AG09309 (cell line): Measurements from ENCODE around the gene TACR3.
"Not testable (repeated sequence)": the region's sequence is repeated elsewhere in the genome, so short reads cannot be mapped to it uniquely, and the experiment has no call there.

Experiments used
- DNase-seq: peaks from one replicate; pipeline ENCODE4 v3.0.0-alpha.2; 2010; ENCODE audit warnings: low read depth
- H3K4me3 ChIP-seq: 2 replicates; pipeline ENCODE4 v1.5.1; 2011; ENCODE audit warnings: mild to moderate bottlenecking, low read depth, low read length, moderate library complexity; ENCODE audit not compliant: control insufficient read depth
- TF ChIP-seq, protein P1 (sequence below): IDR thresholded peaks from 2 replicates; pipeline ENCODE4 v1.5.1; 2011; ENCODE audit warnings: mild to moderate bottlenecking, low read depth, low read length, inconsistent platforms; ENCODE audit not compliant: insufficient read depth, control insufficient read depth; ENCODE audit errors: missing control alignments

TACR3 gene

DNA sequence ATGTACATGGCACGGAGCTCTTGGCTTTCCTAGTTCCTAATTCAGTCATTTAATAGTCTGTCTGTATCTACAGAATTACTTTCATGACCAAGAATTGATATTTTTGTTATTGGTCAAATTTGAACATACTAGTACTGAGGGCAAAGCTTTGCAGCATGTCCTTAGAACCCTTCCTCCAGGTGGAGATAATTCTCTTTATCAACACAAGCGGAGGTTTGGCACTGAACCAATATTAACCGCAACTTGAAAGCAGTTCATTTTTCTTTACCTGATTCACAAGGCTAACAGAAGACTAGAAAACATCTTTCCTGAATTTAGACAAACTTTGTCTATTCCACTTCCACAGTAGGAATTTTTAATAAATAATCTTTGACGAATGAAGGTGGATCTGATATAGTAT lies 73.8 kb downstream of the TACR3 start:
- no peak overlapping the region for H3K4me3 ChIP-seq
- TF ChIP-seq, protein P1, sequence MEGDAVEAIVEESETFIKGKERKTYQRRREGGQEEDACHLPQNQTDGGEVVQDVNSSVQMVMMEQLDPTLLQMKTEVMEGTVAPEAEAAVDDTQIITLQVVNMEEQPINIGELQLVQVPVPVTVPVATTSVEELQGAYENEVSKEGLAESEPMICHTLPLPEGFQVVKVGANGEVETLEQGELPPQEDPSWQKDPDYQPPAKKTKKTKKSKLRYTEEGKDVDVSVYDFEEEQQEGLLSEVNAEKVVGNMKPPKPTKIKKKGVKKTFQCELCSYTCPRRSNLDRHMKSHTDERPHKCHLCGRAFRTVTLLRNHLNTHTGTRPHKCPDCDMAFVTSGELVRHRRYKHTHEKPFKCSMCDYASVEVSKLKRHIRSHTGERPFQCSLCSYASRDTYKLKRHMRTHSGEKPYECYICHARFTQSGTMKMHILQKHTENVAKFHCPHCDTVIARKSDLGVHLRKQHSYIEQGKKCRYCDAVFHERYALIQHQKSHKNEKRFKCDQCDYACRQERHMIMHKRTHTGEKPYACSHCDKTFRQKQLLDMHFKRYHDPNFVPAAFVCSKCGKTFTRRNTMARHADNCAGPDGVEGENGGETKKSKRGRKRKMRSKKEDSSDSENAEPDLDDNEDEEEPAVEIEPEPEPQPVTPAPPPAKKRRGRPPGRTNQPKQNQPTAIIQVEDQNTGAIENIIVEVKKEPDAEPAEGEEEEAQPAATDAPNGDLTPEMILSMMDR, result no peak
- DNase-seq, result no peak

DNA sequence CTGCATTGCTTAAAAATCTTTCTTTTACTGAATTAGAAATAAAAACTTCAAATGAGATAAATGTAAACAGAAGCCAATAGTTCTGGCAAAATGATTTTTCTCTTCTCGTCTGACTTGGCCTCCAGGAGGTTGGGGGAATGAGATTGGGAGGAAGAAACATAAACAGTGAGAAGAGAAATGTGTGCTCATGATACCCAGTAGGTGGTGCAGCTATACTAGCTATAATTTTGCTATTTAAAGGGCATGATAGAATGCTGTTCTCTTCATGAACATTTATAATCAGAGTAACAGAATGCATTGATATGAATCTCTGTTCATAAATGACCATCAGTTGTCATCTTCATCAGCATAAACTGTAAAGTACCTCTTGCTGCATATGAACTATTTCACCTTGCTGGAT lies 85.5 kb downstream of the TACR3 start:
- TF ChIP-seq, protein P1, result no peak
- DNase-seq, result no peak
- H3K4me3 ChIP-seq, result no peak overlapping the region

DNA sequence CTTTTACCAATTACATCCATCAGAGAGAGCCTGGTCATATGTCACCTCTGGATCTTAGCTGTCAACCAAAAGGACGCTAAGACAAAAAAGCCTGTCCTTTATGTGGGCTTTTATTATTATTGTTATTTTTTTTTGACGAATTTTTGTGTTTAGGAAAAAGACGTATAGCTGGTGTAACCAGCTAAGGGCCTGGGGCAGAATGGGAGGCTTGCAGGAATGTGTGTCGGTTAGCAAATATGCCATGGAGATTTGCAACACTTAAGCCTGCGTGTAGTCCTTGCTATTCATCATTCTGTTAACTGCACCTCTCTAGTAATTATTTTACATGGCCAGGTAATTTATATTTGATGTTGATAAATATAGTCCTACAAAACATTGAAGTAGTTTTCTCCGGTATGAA lies 93.5 kb downstream of the TACR3 start:
- H3K4me3 ChIP-seq, result no peak overlapping the region
- DNase-seq, result no peak
- TF ChIP-seq, protein P1, result no peak

DNA sequence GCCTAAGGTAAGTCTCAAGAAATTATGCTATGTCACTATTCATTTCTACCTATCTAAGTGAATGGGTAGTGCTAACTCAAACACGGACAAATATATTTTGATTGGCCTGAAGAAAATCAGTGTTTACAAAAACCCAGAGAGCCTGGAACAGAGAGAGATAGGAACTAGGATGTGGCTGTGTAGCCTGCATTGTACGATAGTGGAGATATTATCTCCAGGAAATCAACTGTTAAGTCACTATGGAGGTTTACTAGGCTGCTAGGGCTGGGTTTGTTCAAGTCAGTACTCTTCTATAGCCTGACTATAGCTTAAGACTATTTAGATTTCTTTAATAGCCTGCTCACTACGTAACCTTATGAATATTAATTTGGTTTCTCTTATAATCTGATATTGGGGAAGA lies 127.9 kb downstream of the TACR3 start:
- no peak for DNase-seq
- TF ChIP-seq, protein P1, result no peak
- no peak overlapping the region for H3K4me3 ChIP-seq

DNA sequence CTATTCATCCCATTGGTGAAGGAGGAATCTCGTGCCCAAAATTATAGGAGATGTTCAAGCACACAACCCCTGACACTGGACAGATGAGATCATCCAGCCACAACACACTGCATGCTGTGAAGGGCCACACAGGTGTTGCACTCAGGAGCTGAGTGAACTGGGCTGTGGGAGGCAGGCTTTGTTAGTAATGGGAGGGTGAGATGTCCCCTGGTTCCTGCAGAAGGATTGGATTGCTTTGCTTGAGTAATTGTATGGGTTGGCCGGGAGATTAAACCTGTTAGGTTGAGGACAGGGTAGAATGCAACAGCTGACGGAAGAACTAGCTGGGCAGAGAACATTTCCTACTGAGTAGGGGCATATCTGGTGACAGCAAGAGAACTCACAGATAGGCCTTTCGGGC lies 152.2 kb downstream of the TACR3 start:
- TF ChIP-seq, protein P1, result no peak

DNA sequence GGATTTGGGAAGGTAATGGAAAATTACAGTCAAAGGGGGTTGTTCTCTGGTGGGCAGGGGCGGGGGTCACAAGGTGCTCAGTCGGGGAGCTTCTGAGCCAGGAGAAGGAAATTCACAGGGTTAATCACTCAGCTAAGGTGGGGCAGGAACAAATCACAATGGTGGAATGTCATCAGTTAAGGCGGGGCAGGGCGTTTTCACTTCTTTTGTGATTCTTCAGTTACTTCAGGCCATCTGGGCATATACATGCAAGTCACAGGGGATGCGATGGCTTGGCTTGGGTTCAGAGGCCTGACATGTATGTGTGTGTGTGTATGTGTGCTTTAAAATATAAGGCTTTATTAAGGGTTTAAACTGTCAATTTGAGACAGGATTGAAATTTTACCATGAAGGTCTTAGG lies 160.6 kb downstream of the TACR3 start:
- DNase-seq, H3K4me3 ChIP-seq: not testable (repeated sequence)

More for the DNA sequence above, 152.2 kb downstream of the TACR3 start:
- no peak overlapping the region for H3K4me3 ChIP-seq
- no peak for DNase-seq
